Endothelial cell of umbilical vein (primary cell): ENCODE results near the gene APOO. TPM values are rescaled to one million over a fixed set of nuclear protein-coding genes. Genes with fewer than 3 reads are reported as not detected.

Experiments used
- BruUV-seq: library from RNA; stranded (reverse); fragments of 400-500 nt; replicated peaks from 2 replicates; lab custom pipeline; 2021; lab: Mats Ljungman, UMichigan
- CTCF ChIA-PET: fragments of 300-600, 350-600 bp; sonication (Branson Sonifier 250); formaldehyde crosslinking; loops from one replicate; lab custom pipeline; 2021; ENCODE audit warnings: antibody characterized with exemption, inconsistent platforms; lab: Charles Lee
- POLR2A ChIA-PET: fragments of 300-600, 350-600 bp; sonication (Branson Sonifier 250); formaldehyde crosslinking; loops from one replicate; lab custom pipeline; 2021; ENCODE audit warnings: antibody characterized with exemption, inconsistent platforms; lab: Charles Lee
- DNase-seq: peaks from one replicate; pipeline ENCODE4 v3.0.0-alpha.2; 2011; ENCODE audit warnings: low read depth, low spot score
- FAIRE-seq: peaks from 2 replicates; lab custom pipeline; 2011; peaks lifted over from hg19 to GRCh38; lab: Jason Lieb, UNC
- H2AFZ ChIP-seq: 2 replicates; pipeline ENCODE4 v1.6.0; 2012; ENCODE audit warnings: low read depth, low read length, control low read depth, inconsistent platforms
- H3K27ac ChIP-seq: 2 replicates; pipeline ENCODE4 v1.5.1; 2011; ENCODE audit warnings: low read depth, mild to moderate bottlenecking, control low read depth, low read length, moderate library complexity; ENCODE audit not compliant: insufficient read depth
- H3K27me3 ChIP-seq, 2 experiments: 2 replicates each; pipeline versions ENCODE4 v1.6.0 to v1.6.1; 2011; ENCODE audit warnings: low read length in 2 of 2, mixed read lengths in 1 of 2; ENCODE audit not compliant: control insufficient read depth in 2 of 2, insufficient read depth in 2 of 2
- H3K36me3 ChIP-seq, 2 experiments: 2 replicates in 1 of 2; 3 replicates in 1 of 2; pipeline ENCODE4 v1.5.1; 2011; ENCODE audit warnings: low read length in 2 of 2, mild to moderate bottlenecking in 1 of 2, moderate library complexity in 1 of 2; ENCODE audit not compliant: control insufficient read depth in 2 of 2, insufficient read depth in 2 of 2; ENCODE audit errors: extremely low read depth in 1 of 2
- H3K4me1 ChIP-seq: 3 replicates; pipeline ENCODE4 v1.5.1; 2011; ENCODE audit warnings: mild to moderate bottlenecking, low read length; ENCODE audit not compliant: control insufficient read depth, insufficient read depth; ENCODE audit errors: extremely low read depth
- H3K4me2 ChIP-seq: 2 replicates; pipeline ENCODE4 v1.6.1; 2011; ENCODE audit warnings: low read length, control low read depth, mixed read lengths; ENCODE audit not compliant: insufficient read depth
- H3K4me3 ChIP-seq, 3 experiments: fragments of 200-600 bp in 1 of 3; sonication (generic), shearing (Covaris generic) in 1 of 3; replicated peaks in 1 of 3; 2 replicates each; pipeline ENCODE4 v1.5.1; 2011 to 2016; ENCODE audit warnings: control low read depth in 3 of 3, low read length in 3 of 3, mild to moderate bottlenecking in 2 of 3, inconsistent platforms in 1 of 3, low read depth in 1 of 3, moderate library complexity in 1 of 3; ENCODE audit not compliant: insufficient read depth in 1 of 3
- H3K79me2 ChIP-seq: 2 replicates; pipeline ENCODE4 v1.6.0; 2012; ENCODE audit warnings: low read length, inconsistent platforms; ENCODE audit not compliant: control insufficient read depth, insufficient read depth
- H3K9ac ChIP-seq: replicated peaks from 2 replicates; pipeline ENCODE3; 2011; ENCODE audit warnings: low read length, control low read depth; ENCODE audit not compliant: insufficient read depth; ENCODE audit errors: extremely low read depth
- H3K9me1 ChIP-seq: replicated peaks from 3 replicates; pipeline ENCODE4 v1.6.0; 2011; ENCODE audit warnings: mild to moderate bottlenecking, low read length; ENCODE audit not compliant: control insufficient read depth, insufficient read depth; ENCODE audit errors: extremely low read depth
- H3K9me3 ChIP-seq: replicated peaks from 2 replicates; pipeline ENCODE4 v1.5.1; 2012; ENCODE audit warnings: low read length, inconsistent platforms; ENCODE audit not compliant: control insufficient read depth, insufficient read depth
- H4K20me1 ChIP-seq: replicated peaks from 2 replicates; pipeline ENCODE3; 2011; ENCODE audit warnings: mild to moderate bottlenecking, low read length; ENCODE audit not compliant: control insufficient read depth, insufficient read depth; ENCODE audit errors: extremely low read depth
- EZH2 ChIP-seq: IDR thresholded peaks from 2 replicates; pipeline ENCODE4 v1.6.1; 2012; ENCODE audit warnings: borderline replicate concordance, low read depth, mild to moderate bottlenecking, moderate library complexity, low read length, inconsistent platforms; ENCODE audit not compliant: severe bottlenecking
- FOS ChIP-seq: IDR thresholded peaks from 2 replicates; pipeline ENCODE4 v1.6.1; 2011; ENCODE audit warnings: mild to moderate bottlenecking, low read length, moderate library complexity, borderline replicate concordance; ENCODE audit not compliant: insufficient read depth
- GATA2 ChIP-seq: IDR thresholded peaks from 2 replicates; pipeline ENCODE4 v1.7.0; 2011; ENCODE audit warnings: low read depth, mild to moderate bottlenecking, moderate library complexity, mixed read lengths, low read length; ENCODE audit not compliant: insufficient read length, insufficient read depth
- JUN ChIP-seq: IDR thresholded peaks from 2 replicates; pipeline ENCODE4 v1.6.1; 2011; ENCODE audit warnings: borderline replicate concordance, low read depth; ENCODE audit not compliant: insufficient read length, insufficient read depth
- MYC ChIP-seq: IDR thresholded peaks from one replicate; pipeline ENCODE4 v1.6.1; 2011; ENCODE audit warnings: mild to moderate bottlenecking, low read depth, low read length
- POLR2A ChIP-seq: IDR thresholded peaks from 2 replicates; pipeline ENCODE4 v1.6.1; 2012; ENCODE audit warnings: low read depth, mild to moderate bottlenecking, control low read depth, low read length
- POLR2AphosphoS5 ChIP-seq: IDR thresholded peaks from 2 replicates; pipeline ENCODE4 v1.6.1; 2012; ENCODE audit warnings: low read depth, mild to moderate bottlenecking, control low read depth, low read length, moderate library complexity; ENCODE audit not compliant: insufficient read depth
- dilution Hi-C: fragments of 300-500 bp; cut with MboI; formaldehyde crosslinking; loops from one replicate; pipeline ENCODE4 v1.15.0; 2019; ENCODE audit warnings: low sequenced_read_pairs; ENCODE audit not compliant: extremely low pct_ligation_motif_present
- intact Hi-C: fragments of 100-400 bp; cut with micrococcal nuclease; formaldehyde crosslinking; loops from one replicate; pipeline ENCODE4 v1.10.0; 2022
- polyA plus RNA-seq, 4 experiments: library from polyadenylated mRNA; depleted of rRNA in 3 of 4; stranded (reverse) in 3 of 4; unstranded in 1 of 4; fragments of >200 nt; gene quantifications; 2 replicates each; pipeline versions ENCODE4 v1.2.1 to v1.2.3, GENCODE V29; 2011 to 2012; ENCODE audit warnings: missing spikeins in 1 of 4
- total RNA-seq: library from RNA; stranded (reverse); gene quantifications from 2 replicates; pipeline ENCODE4 v1.2.3, GENCODE V29; 2021
- TF ChIP-seq, protein P1 (sequence below), 2 donors: IDR thresholded peaks; 1 replicate in 1 of 2; 2 replicates in 1 of 2; pipeline ENCODE4 v1.5.1; 2011; ENCODE audit warnings: low read length in 2 of 2, mild to moderate bottlenecking in 2 of 2, moderate library complexity in 2 of 2, control low read depth in 1 of 2, inconsistent platforms in 1 of 2, low read depth in 1 of 2; ENCODE audit not compliant: insufficient read depth in 1 of 2; ENCODE audit errors: extremely low read depth in 1 of 2
- TF ChIP-seq, protein P2 (sequence below): IDR thresholded peaks from 2 replicates; pipeline ENCODE4 v1.6.1; 2011; ENCODE audit not compliant: insufficient read depth, insufficient read length

The APOO gene
- total and polyA plus RNA-seq, 2 donors (not counting 3 experiments of a cell fraction or from before 2014, with no cell fraction given): 9.8 to 24.3 TPM

DNA sequence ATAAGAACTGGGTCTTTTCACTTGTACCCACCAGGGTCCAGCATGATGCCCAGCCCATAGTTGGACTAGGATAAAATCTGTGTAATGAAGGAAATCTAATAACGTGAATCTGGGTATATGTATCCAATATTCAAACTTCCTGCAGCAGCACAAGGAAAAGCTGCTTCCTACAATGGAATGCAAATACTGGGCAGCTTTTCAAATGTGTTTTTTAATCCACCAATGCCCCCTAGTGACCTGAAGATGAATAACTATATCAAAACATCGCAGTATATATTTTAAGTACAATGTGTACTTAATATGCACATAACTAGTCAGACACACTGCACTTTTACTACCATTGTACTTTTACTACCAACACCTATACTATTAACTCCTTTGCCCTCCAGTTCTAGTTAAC lies 5.3 kb downstream of the APOO start:
- H2AFZ ChIP-seq: no peak overlapping the region
- H3K9me3 ChIP-seq: no peaks in the 10 kb centered on the region
- H3K27ac ChIP-seq: peak overlapping the region; percentile 90
- no peaks in the 10 kb centered on the region for H3K27me3 ChIP-seq
- peaks cover 42% of the 10 kb centered on the region for H3K4me1 ChIP-seq
- no TSS peak for BruUV-seq
- peak; percentile 83 for DNase-seq
- peak overlapping the region; percentile 44 for H3K4me2 ChIP-seq
- H3K79me2 ChIP-seq: peaks cover 4% of the 10 kb centered on the region
- H3K9me1 ChIP-seq: no peaks in the 10 kb centered on the region
- H3K4me3 ChIP-seq: no peak overlapping the region
- H3K9ac ChIP-seq: peak overlapping the region; percentile 32
- no peaks in the 10 kb centered on the region for H4K20me1 ChIP-seq
- ChIA-PET POLR2A (interaction anchor here (0.8 to 3.4 kb wide), 2 partner anchors 119 to 152 kb away, joined by 5 to 92 read pairs; partner anchors contain the start of genes EIF2S3 and SAT1), CTCF (interaction anchor here (0.5 to 3.1 kb wide), 33 partner anchors 13 to 1917 kb away, joined by 3 to 132 read pairs (median 9); partner anchors contain the start of genes ACOT9, PRDX4 and SAT1)
- no peak for TF ChIP-seq POLR2A
- TF ChIP-seq GATA2: no peak
- TF ChIP-seq POLR2AphosphoS5: no peak
- no peak for TF ChIP-seq JUN
- TF ChIP-seq, protein P1, sequence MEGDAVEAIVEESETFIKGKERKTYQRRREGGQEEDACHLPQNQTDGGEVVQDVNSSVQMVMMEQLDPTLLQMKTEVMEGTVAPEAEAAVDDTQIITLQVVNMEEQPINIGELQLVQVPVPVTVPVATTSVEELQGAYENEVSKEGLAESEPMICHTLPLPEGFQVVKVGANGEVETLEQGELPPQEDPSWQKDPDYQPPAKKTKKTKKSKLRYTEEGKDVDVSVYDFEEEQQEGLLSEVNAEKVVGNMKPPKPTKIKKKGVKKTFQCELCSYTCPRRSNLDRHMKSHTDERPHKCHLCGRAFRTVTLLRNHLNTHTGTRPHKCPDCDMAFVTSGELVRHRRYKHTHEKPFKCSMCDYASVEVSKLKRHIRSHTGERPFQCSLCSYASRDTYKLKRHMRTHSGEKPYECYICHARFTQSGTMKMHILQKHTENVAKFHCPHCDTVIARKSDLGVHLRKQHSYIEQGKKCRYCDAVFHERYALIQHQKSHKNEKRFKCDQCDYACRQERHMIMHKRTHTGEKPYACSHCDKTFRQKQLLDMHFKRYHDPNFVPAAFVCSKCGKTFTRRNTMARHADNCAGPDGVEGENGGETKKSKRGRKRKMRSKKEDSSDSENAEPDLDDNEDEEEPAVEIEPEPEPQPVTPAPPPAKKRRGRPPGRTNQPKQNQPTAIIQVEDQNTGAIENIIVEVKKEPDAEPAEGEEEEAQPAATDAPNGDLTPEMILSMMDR (IDR thresholded peaks at IDR 0.05; ENCODE audit: extremely low read depth in 1 of 2, insufficient read depth in 1 of 2, low read depth in 1 of 2, low read length in 2 of 2): peak; percentile 19 to 23
- TF ChIP-seq EZH2: no peak
- no peak for TF ChIP-seq FOS
- no peak for TF ChIP-seq MYC
- TF ChIP-seq, protein P2, sequence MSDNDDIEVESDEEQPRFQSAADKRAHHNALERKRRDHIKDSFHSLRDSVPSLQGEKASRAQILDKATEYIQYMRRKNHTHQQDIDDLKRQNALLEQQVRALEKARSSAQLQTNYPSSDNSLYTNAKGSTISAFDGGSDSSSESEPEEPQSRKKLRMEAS: no peak
- dilution Hi-C loops: no loop called here
- no peaks in the 10 kb centered on the region for H3K36me3 ChIP-seq
- intact Hi-C loops: loop anchor here (1.0 to 10.0 kb wide), 4 partner anchors 146 to 252 kb away; partner anchors contain the start of gene ACOT9
- peak; percentile 84 for FAIRE-seq
